GM10248 (cell line): ENCODE measurements around the gene GAS7.

Experiments
- CTCF ChIA-PET: fragments of 300-600 bp; sonication (Branson Sonifier 250); formaldehyde crosslinking; extraction: SDS; loops from one replicate; lab custom pipeline; 2021; ENCODE audit warnings: antibody characterized with exemption; lab: Yijun Ruan, JAX
- POLR2A ChIA-PET: fragments of 350-650 bp; sonication (Branson Sonifier 250); formaldehyde crosslinking; extraction: SDS; loops from one replicate; lab custom pipeline; 2020; ENCODE audit warnings: antibody characterized with exemption; lab: Yijun Ruan, JAX
- DNase-seq: peaks from one replicate; pipeline ENCODE4 v3.0.0; 2012; ENCODE audit errors: extremely low spot score
- CTCF ChIP-seq: IDR thresholded peaks from 2 replicates; pipeline ENCODE4 v1.5.1; 2012; ENCODE audit warnings: mild to moderate bottlenecking, low read depth; ENCODE audit errors: extremely low read depth, missing control alignments, control extremely low read depth

Gene GAS7

GRCh38 chr17:10171122-10171571 lies 27.3 kb downstream of the GAS7 start:
- no peak for TF ChIP-seq CTCF
- ChIA-PET CTCF (interaction anchor here (2.2 kb wide), 1 partner anchor 10 kb away, joined by 8 read pairs; no protein-coding TSS in a partner anchor), POLR2A (no interaction called here)
- no peak for DNase-seq

GRCh38 chr17:10170233-10170632 lies 28.2 kb downstream of the GAS7 start:
- no peak for TF ChIP-seq CTCF
- ChIA-PET CTCF (interaction anchor here (2.2 kb wide), 1 partner anchor 9 kb away, joined by 8 read pairs; no protein-coding TSS in a partner anchor), POLR2A (no interaction called here)
- no peak for DNase-seq

GRCh38 chr17:10169290-10169689 lies 29.1 kb downstream of the GAS7 start:
- POLR2A ChIA-PET: no interaction called here
- CTCF ChIA-PET: interaction anchor here (2.0 kb wide), 1 partner anchor 181 kb away, joined by 6 read pairs; no protein-coding TSS in a partner anchor
- no peak for TF ChIP-seq CTCF
- DNase-seq: no peak

- ChIA-PET POLR2A (no interaction called here), CTCF (interaction anchor here (1.0 to 1.2 kb wide), 3 partner anchors 8 to 61 kb away, joined by 3 read pairs; no protein-coding TSS in a partner anchor)
- DNase-seq: no peak
- TF ChIP-seq CTCF: no peak
Measured at GRCh38 chr17:10166176-10166935, 32.0 kb downstream of the GAS7 start.

GRCh38 chr17:10162096-10162495 lies 36.3 kb downstream of the GAS7 start:
- POLR2A ChIA-PET: interaction anchor here (0.7 to 1.1 kb wide), 2 partner anchors 10 to 16 kb away, joined by 5 to 6 read pairs; no protein-coding TSS in a partner anchor
- peak; percentile 53 for DNase-seq
- TF ChIP-seq CTCF: no peak
- CTCF ChIA-PET: interaction anchor here (0.7 to 2.9 kb wide), 7 partner anchors 9 to 175 kb away, joined by 3 to 9 read pairs (median 3); no protein-coding TSS in a partner anchor

GRCh38 chr17:10161386-10161785 lies 37.0 kb downstream of the GAS7 start:
- POLR2A ChIA-PET: interaction anchor here (0.7 kb wide), 1 partner anchor 17 kb away, joined by 6 read pairs; no protein-coding TSS in a partner anchor
- CTCF ChIA-PET: interaction anchor here (1.0 to 2.9 kb wide), 5 partner anchors 10 to 118 kb away, joined by 3 to 9 read pairs (median 6); no protein-coding TSS in a partner anchor
- TF ChIP-seq CTCF: no peak
- DNase-seq: no peak
